Endodermal cell (in vitro differentiated cells): Measurements from ENCODE around the gene MTHFD1L. TPM values are rescaled to one million over a fixed set of nuclear protein-coding genes. Genes with fewer than 3 reads are reported as not detected.

Experiments used
- DNase-seq: peaks from one replicate; pipeline ENCODE4 v3.0.0-alpha.2; 2017
- H3K27ac ChIP-seq: 2 replicates; pipeline ENCODE4 v1.5.1; 2013; ENCODE audit warnings: mild to moderate bottlenecking, low read depth, low read length, moderate library complexity
- H3K27me3 ChIP-seq: 2 replicates; pipeline ENCODE4 v1.6.1; 2013; ENCODE audit warnings: mild to moderate bottlenecking, low read length, moderate library complexity; ENCODE audit not compliant: insufficient read depth, control insufficient read depth, poor library complexity, severe bottlenecking
- H3K36me3 ChIP-seq: 2 replicates; pipeline ENCODE4 v1.7.0; 2013; ENCODE audit warnings: mild to moderate bottlenecking, low read length, moderate library complexity; ENCODE audit not compliant: control insufficient read depth, insufficient read depth
- H3K4me1 ChIP-seq: one replicate; pipeline ENCODE4 v1.7.0; 2013; ENCODE audit warnings: low read length; ENCODE audit not compliant: control insufficient read depth, insufficient read depth
- H3K4me3 ChIP-seq: 2 replicates; pipeline ENCODE4 v1.5.1; 2013; ENCODE audit warnings: mild to moderate bottlenecking, low read length, moderate library complexity
- H3K9ac ChIP-seq: 2 replicates; pipeline ENCODE4 v1.6.1; 2013; ENCODE audit warnings: mild to moderate bottlenecking, low read length, moderate library complexity; ENCODE audit not compliant: poor library complexity, severe bottlenecking; ENCODE audit errors: extremely low read depth
- H3K9me3 ChIP-seq: 2 replicates; pipeline ENCODE4 v1.6.1; 2013; ENCODE audit warnings: mild to moderate bottlenecking, low read length, moderate library complexity; ENCODE audit not compliant: control insufficient read depth
- H3K27ac Mint-ChIP-seq: 2 replicates; pipeline ENCODE4 v1.8.0; 2020; ENCODE audit warnings: mixed read lengths
- H3K27me3 Mint-ChIP-seq: 2 replicates; pipeline ENCODE4 v1.8.0; 2021; ENCODE audit warnings: mild to moderate bottlenecking, mixed read lengths; ENCODE audit not compliant: insufficient read depth
- H3K36me3 Mint-ChIP-seq: 2 replicates; pipeline ENCODE4 v1.8.0; 2020; ENCODE audit warnings: low read depth, mixed read lengths
- H3K4me1 Mint-ChIP-seq: 2 replicates; pipeline ENCODE4 v1.8.0; 2020; ENCODE audit warnings: mixed read lengths
- H3K4me3 Mint-ChIP-seq: 2 replicates; pipeline ENCODE4 v1.8.0; 2020; ENCODE audit warnings: mild to moderate bottlenecking, moderate library complexity, mixed read lengths
- H3K9me3 Mint-ChIP-seq: 2 replicates; pipeline ENCODE4 v1.8.0; 2020; ENCODE audit warnings: mild to moderate bottlenecking, mixed read lengths
- CTCF ChIP-seq: fragments of 200-600 bp; sonication (generic); conservative IDR thresholded peaks from 2 replicates; pipeline ENCODE4 v1.5.0; 2021; ENCODE audit warnings: antibody characterized with exemption, mild to moderate bottlenecking
- WGBS, 2 experiments: methylation state at CpG; one replicate each; pipeline versions ENCODE4 v1.1.5 to v1.1.7; 2013; ENCODE audit warnings: missing lambda C conversion rate in 2 of 2, mixed read lengths in 1 of 2; ENCODE audit not compliant: insufficient coverage in 1 of 2, insufficient read length in 1 of 2; 5-methylcytosine and 5-hydroxymethylcytosine counted together
- total RNA-seq, 2 donors: library from RNA; stranded (reverse); fragmentation: NEBNext Ultra II Directional in 1 of 2; extraction: Animal tissue kit (Norgen Biotek cat#: 25700) in 1 of 2; gene quantifications; 2 replicates in 1 of 2; 3 replicates in 1 of 2; pipeline ENCODE4 v1.2.1, GENCODE V29; 2021

Gene MTHFD1L
- total RNA-seq, 2 donors from 2014 or later, result 70.2 to 72.6 TPM

DNA sequence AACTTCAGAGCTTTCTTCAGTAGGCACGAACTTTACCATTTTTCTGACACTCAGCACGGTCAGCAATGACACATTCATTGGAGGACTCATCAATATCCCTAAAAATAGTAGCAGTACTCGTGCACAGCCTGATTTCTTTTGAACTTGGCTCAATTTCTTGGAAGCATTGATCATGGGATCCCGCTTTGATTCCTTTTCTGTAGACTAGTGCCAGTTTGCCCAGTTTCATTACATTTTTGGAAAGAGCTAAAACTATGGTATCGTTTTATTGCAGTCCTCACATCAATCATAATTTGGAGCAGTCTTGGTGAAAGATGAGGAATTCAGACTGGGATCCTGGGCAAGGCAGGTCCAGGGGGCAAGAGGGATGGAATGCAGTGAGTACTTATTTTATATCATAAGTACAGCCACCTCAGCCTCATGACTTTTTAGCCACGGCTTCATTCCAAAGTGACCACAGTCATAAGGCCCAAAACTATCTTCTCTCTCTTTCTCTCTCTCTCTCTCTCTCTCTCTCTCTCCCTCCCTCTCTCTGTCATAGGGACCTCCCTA is 203.3 kb downstream of the MTHFD1L start:
- Mint-ChIP-seq H3K9me3 (no peaks in the 10 kb centered on the region), H3K36me3 (peaks cover 25% of the 10 kb centered on the region), H3K27ac (no peak overlapping the region), H3K4me1 (no peaks in the 10 kb centered on the region), H3K27me3 (no peaks in the 10 kb centered on the region), H3K4me3 (no peak overlapping the region)
- Histone ChIP-seq H3K4me1 (no peaks in the 10 kb centered on the region), H3K9me3 (no peaks in the 10 kb centered on the region), H3K36me3 (peaks cover 43% of the 10 kb centered on the region), H3K4me3 (no peak overlapping the region), H3K9ac (no peak overlapping the region), H3K27me3 (no peaks in the 10 kb centered on the region), H3K27ac (no peak overlapping the region)
- DNase-seq, result no peak
- no peak for TF ChIP-seq CTCF
- WGBS, 2 experiments, result 91 to 94% methylated on average over 4 to 6 of the region's 6 CpGs

DNA sequence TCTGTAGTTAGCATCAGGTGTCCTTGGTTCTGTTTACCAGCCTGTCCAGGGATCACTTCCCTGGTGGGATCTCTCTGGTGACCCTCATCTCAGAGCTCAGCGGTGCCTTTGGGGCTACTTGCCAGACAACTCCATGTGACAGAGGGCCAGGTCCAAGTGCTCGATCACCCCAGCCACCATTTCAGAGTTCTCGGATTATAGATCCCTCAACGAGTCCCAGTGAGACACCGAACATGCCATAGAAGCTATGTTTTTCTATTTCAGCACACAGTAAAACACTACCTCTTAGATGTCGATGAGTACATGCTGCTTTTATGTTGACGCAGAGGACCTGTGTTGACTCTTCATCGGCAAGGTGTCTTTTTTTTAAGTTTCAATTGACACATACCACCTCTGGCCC is 204.1 kb downstream of the MTHFD1L start:
- H3K36me3 Mint-ChIP-seq, result peaks cover 25% of the 10 kb centered on the region
- H3K9ac ChIP-seq, result no peak overlapping the region
- TF ChIP-seq CTCF, result no peak
- WGBS, 2 experiments, result 96 to 100% methylated on average over 5 to 8 of the region's 8 CpGs
- H3K9me3 ChIP-seq, result peaks cover 4% of the 10 kb centered on the region
- no peak overlapping the region for H3K4me3 Mint-ChIP-seq
- H3K4me1 Mint-ChIP-seq, result no peaks in the 10 kb centered on the region
- peaks cover 1% of the 10 kb centered on the region for H3K9me3 Mint-ChIP-seq
- H3K36me3 ChIP-seq, result peaks cover 51% of the 10 kb centered on the region
- no peak for DNase-seq
- H3K4me3 ChIP-seq, result no peak overlapping the region
- no peaks in the 10 kb centered on the region for H3K27me3 Mint-ChIP-seq
- H3K27ac Mint-ChIP-seq, result no peak overlapping the region
- H3K4me1 ChIP-seq, result no peaks in the 10 kb centered on the region
- no peaks in the 10 kb centered on the region for H3K27me3 ChIP-seq
- H3K27ac ChIP-seq, result no peak overlapping the region

- Mint-ChIP-seq H3K36me3 (peaks cover 24% of the 10 kb centered on the region), H3K4me3 (no peak overlapping the region), H3K27me3 (no peaks in the 10 kb centered on the region), H3K9me3 (peaks cover 10% of the 10 kb centered on the region), H3K27ac (no peak overlapping the region), H3K4me1 (no peaks in the 10 kb centered on the region)
- Histone ChIP-seq H3K27ac (no peak overlapping the region), H3K4me3 (no peak overlapping the region), H3K36me3 (peaks cover 53% of the 10 kb centered on the region), H3K4me1 (no peaks in the 10 kb centered on the region), H3K9me3 (peaks cover 14% of the 10 kb centered on the region), H3K27me3 (no peaks in the 10 kb centered on the region), H3K9ac (no peak overlapping the region)
- WGBS, 2 experiments, result 91 to 94% methylated on average over 2 to 3 of the region's 3 CpGs
- TF ChIP-seq CTCF, result no peak
- DNase-seq, result no peak
Measured at GRCh38 chr6:151070631-151071051, 205.1 kb downstream of the MTHFD1L start.
